AG08396 (cell line): ENCODE results near the gene SLC47A2.

Source experiments
- DNase-seq: peaks from one replicate; pipeline ENCODE4 v3.0.0; 2012; ENCODE audit warnings: low spot score, mixed read lengths

Gene SLC47A2

GRCh38 chr17:19726631-19727376 lies 10.4 kb upstream of the SLC47A2 start:
- DNase-seq: no peak

GRCh38 chr17:19725486-19725885 lies 9.1 kb upstream of the SLC47A2 start:
- no peak for DNase-seq

- DNase-seq: no peak
These were observed 8.4 kb upstream of the SLC47A2 start for GRCh38 chr17:19724501-19725420.

- DNase-seq: no peak
These were observed 7.6 kb upstream of the SLC47A2 start for GRCh38 chr17:19723964-19724363.

- no peak for DNase-seq
These were observed 4.4 kb upstream of the SLC47A2 start for GRCh38 chr17:19720631-19721426.

- DNase-seq: no peak
These were observed 3.8 kb upstream of the SLC47A2 start for GRCh38 chr17:19720210-19720475.

GRCh38 chr17:19719355-19720209 lies 3.2 kb upstream of the SLC47A2 start:
- DNase-seq: no peak

- no peak for DNase-seq
These were observed 2.4 kb upstream of the SLC47A2 start for GRCh38 chr17:19718613-19719354.

- DNase-seq: no peak
These were observed 1.7 kb upstream of the SLC47A2 start for GRCh38 chr17:19718041-19718612.

- no peak for DNase-seq
These were observed 1.1 kb upstream of the SLC47A2 start for GRCh38 chr17:19717411-19717908.

- DNase-seq: no peak
These were observed 612 bp upstream of the SLC47A2 start for GRCh38 chr17:19717031-19717360.

- DNase-seq: no peak
These were observed 1.6 kb downstream of the SLC47A2 start for GRCh38 chr17:19714542-19715411.

- DNase-seq: no peak
These were observed 2.5 kb downstream of the SLC47A2 start for GRCh38 chr17:19713901-19714361.

- DNase-seq: no peak
These were observed 2.9 kb downstream of the SLC47A2 start for GRCh38 chr17:19713462-19713861.

GRCh38 chr17:19712436-19713004 lies 3.9 kb downstream of the SLC47A2 start:
- DNase-seq: no peak

- no peak for DNase-seq
These were observed 6.5 kb downstream of the SLC47A2 start for GRCh38 chr17:19709841-19710240.

GRCh38 chr17:19708431-19709175 lies 7.8 kb downstream of the SLC47A2 start:
- DNase-seq: no peak

- no peak for DNase-seq
These were observed 8.6 kb downstream of the SLC47A2 start for GRCh38 chr17:19707728-19708221.
